Measurements from ENCODE around the gene LRRC71.

Gene LRRC71

DNA sequence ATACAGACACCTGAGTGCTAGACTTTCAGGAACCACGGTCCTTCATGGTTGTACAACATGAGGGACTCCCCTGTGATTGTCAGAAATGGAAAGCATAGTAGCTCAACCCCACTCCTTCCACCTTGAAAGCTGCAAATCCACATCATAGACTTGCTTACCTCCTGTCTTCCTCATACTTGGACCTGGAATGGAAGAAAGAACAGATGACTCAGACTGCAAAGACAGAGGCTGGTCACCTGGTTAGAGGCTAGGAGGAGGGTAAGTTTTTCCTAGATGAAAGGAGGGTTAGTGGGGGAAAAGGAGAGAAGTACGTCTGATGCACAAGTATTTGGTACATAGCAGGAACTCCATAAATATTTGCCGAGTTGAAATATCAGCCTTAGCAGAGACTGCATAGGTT, 37.2 kb downstream of the LRRC71 start:
- H3K27ac ChIP-seq (ENCODE audit: low read length), result no peak overlapping the region
- H3K36me3 ChIP-seq (ENCODE audit: control insufficient read depth in 1 of 2, insufficient read depth in 2 of 2, low read length in 2 of 2), result peaks cover 72 to 79% of the 10 kb centered on the region in 2 donors
- H3K4me1 ChIP-seq (ENCODE audit: control insufficient read depth in 1 of 2, insufficient read depth in 2 of 2, low read length in 2 of 2), result no peaks in the 10 kb centered on the region
- no peaks in the 10 kb centered on the region for H3K27me3 ChIP-seq (ENCODE audit: low read depth, low read length)
- H3K4me3 ChIP-seq (ENCODE audit: low read depth in 1 of 2, low read length in 2 of 2), result no peak overlapping the region
- no peaks in the 10 kb centered on the region for H3K9me3 ChIP-seq (ENCODE audit: control insufficient read depth in 1 of 2, low read length in 2 of 2)

DNA sequence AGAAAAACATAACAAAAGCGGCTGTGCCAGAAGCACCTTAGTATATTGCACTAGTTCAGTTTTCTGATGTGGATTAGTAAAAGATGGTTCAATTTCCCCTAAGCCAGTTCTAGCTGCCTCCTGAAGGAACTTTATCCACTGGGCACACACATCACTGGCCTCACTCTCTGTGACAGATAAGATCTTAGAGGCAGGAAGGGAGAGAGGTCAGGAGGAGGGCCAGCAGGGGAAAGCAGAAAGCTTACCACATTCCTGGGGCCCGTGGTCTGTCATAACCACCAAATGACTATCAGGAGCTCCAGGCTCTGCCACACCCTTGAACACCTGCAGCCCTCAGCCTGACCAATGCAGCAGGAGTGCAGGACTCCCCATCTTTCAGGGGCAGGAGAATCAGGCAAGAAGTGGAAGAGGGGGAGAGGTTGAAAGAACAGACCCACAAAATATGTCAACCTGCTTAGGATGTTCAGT, 37.8 kb downstream of the LRRC71 start:
- Histone ChIP-seq H3K4me1 (ENCODE audit: control insufficient read depth in 1 of 2, insufficient read depth in 2 of 2, low read length in 2 of 2) (no peaks in the 10 kb centered on the region), H3K9me3 (ENCODE audit: control insufficient read depth in 1 of 2, low read length in 2 of 2) (no peaks in the 10 kb centered on the region), H3K27ac (ENCODE audit: low read length) (no peak overlapping the region), H3K27me3 (ENCODE audit: low read depth, low read length) (no peaks in the 10 kb centered on the region), H3K36me3 (ENCODE audit: control insufficient read depth in 1 of 2, insufficient read depth in 2 of 2, low read length in 2 of 2) (peaks cover 73 to 78% of the 10 kb centered on the region in 2 donors), H3K4me3 (ENCODE audit: low read depth in 1 of 2, low read length in 2 of 2) (no peak overlapping the region)

GRCh38 chr1:156959414-156959813, 39.0 kb downstream of the LRRC71 start:
- H3K9me3 ChIP-seq (ENCODE audit: control insufficient read depth in 1 of 2, low read length in 2 of 2), result no peaks in the 10 kb centered on the region
- no peaks in the 10 kb centered on the region for H3K4me1 ChIP-seq (ENCODE audit: control insufficient read depth in 1 of 2, insufficient read depth in 2 of 2, low read length in 2 of 2)
- no peaks in the 10 kb centered on the region for H3K27me3 ChIP-seq (ENCODE audit: low read depth, low read length)
- H3K4me3 ChIP-seq (ENCODE audit: low read depth in 1 of 2, low read length in 2 of 2), result no peak overlapping the region
- no peak overlapping the region for H3K27ac ChIP-seq (ENCODE audit: low read length)
- peaks cover 80 to 84% of the 10 kb centered on the region in 2 donors for H3K36me3 ChIP-seq (ENCODE audit: control insufficient read depth in 1 of 2, insufficient read depth in 2 of 2, low read length in 2 of 2)

DNA sequence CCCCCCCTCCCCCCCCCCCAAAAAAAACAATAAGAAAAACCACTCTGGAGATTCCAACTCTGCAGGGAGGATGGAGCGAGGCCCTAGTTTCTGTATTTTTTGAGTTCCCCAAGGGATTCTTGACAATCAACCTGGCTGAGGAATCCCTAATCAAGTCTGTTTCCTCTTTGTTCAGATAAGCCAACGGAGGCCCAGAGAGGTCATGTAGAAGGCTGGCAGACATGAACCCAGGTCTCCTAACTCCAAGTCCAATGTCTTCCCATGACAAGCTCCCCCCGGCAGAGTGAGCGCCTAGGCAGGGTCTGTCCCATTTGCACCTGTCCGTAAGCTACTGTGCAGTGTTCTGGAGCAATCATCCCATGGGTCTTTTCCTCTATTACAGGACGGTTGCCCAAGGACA, 39.5 kb downstream of the LRRC71 start:
- no peaks in the 10 kb centered on the region for H3K9me3 ChIP-seq (ENCODE audit: control insufficient read depth in 1 of 2, low read length in 2 of 2)
- H3K27me3 ChIP-seq (ENCODE audit: low read depth, low read length), result no peaks in the 10 kb centered on the region
- no peak overlapping the region for H3K4me3 ChIP-seq (ENCODE audit: low read depth in 1 of 2, low read length in 2 of 2)
- H3K27ac ChIP-seq (ENCODE audit: low read length), result no peak overlapping the region
- no peaks in the 10 kb centered on the region for H3K4me1 ChIP-seq (ENCODE audit: control insufficient read depth in 1 of 2, insufficient read depth in 2 of 2, low read length in 2 of 2)
- H3K36me3 ChIP-seq (ENCODE audit: control insufficient read depth in 1 of 2, insufficient read depth in 2 of 2, low read length in 2 of 2), result peaks cover 79 to 80% of the 10 kb centered on the region in 2 donors

- H3K27me3 ChIP-seq (ENCODE audit: low read depth, low read length), result no peaks in the 10 kb centered on the region
- no peaks in the 10 kb centered on the region for H3K4me1 ChIP-seq (ENCODE audit: control insufficient read depth in 1 of 2, insufficient read depth in 2 of 2, low read length in 2 of 2)
- no peak overlapping the region for H3K4me3 ChIP-seq (ENCODE audit: low read depth in 1 of 2, low read length in 2 of 2)
- no peak overlapping the region for H3K27ac ChIP-seq (ENCODE audit: low read length)
- H3K36me3 ChIP-seq (ENCODE audit: control insufficient read depth in 1 of 2, insufficient read depth in 2 of 2, low read length in 2 of 2), result peaks cover 63 to 66% of the 10 kb centered on the region in 2 donors
- H3K9me3 ChIP-seq (ENCODE audit: control insufficient read depth in 1 of 2, low read length in 2 of 2), result no peaks in the 10 kb centered on the region
These were observed 41.3 kb downstream of the LRRC71 start for GRCh38 chr1:156961709-156962108.

DNA sequence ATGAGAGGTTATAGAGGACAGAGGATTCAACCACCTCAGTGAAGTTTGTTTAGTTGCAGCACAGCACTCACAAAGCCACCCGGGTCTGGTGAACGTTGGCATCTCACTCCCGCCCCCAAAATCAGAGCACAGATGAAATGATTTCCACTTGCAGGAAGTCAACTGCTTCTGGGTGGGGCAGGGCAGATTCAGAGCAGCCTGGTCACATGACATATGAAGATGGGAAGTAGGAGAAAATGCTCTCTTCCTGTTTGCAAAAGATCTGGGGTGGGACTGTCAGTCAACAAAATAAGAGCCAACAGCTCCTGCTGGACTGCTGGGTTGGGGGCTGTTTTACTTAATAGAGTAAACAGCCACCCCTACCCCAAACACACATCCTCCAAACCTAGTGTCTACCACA, 43.2 kb downstream of the LRRC71 start:
- Histone ChIP-seq H3K4me1 (ENCODE audit: control insufficient read depth in 1 of 2, insufficient read depth in 2 of 2, low read length in 2 of 2) (no peaks in the 10 kb centered on the region), H3K27ac (ENCODE audit: low read length) (no peak overlapping the region), H3K4me3 (ENCODE audit: low read depth in 1 of 2, low read length in 2 of 2) (no peak overlapping the region), H3K9me3 (ENCODE audit: control insufficient read depth in 1 of 2, low read length in 2 of 2) (no peaks in the 10 kb centered on the region), H3K36me3 (ENCODE audit: control insufficient read depth in 1 of 2, insufficient read depth in 2 of 2, low read length in 2 of 2) (peaks cover 61 to 65% of the 10 kb centered on the region in 2 donors), H3K27me3 (ENCODE audit: low read depth, low read length) (no peaks in the 10 kb centered on the region)

GRCh38 chr1:156964441-156964840, 44.0 kb downstream of the LRRC71 start:
- H3K9me3 ChIP-seq (ENCODE audit: control insufficient read depth in 1 of 2, low read length in 2 of 2), result no peaks in the 10 kb centered on the region
- H3K36me3 ChIP-seq (ENCODE audit: control insufficient read depth in 1 of 2, insufficient read depth in 2 of 2, low read length in 2 of 2), result peaks cover 61 to 65% of the 10 kb centered on the region in 2 donors
- no peak overlapping the region for H3K4me3 ChIP-seq (ENCODE audit: low read depth in 1 of 2, low read length in 2 of 2)
- no peaks in the 10 kb centered on the region for H3K27me3 ChIP-seq (ENCODE audit: low read depth, low read length)
- H3K27ac ChIP-seq (ENCODE audit: low read length), result no peak overlapping the region
- H3K4me1 ChIP-seq (ENCODE audit: control insufficient read depth in 1 of 2, insufficient read depth in 2 of 2, low read length in 2 of 2), result no peaks in the 10 kb centered on the region

DNA sequence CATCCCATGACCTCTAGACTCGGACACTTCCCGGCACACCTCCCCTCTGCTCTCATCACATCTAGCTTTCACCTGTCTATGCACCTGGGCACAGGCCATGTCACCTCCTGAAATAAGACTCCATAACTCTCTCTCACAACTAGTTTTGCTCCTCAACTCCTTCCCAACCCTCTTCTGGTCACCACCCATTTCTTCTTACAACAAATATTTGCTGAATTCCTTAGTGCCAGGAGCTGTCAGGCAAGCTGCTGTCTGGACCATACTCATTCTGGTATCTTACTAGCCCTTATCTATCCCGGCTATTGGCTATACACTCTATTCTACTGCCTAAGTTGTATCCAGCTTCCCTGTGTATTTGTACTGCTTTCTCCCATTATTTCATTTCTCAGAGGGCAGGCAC, 49.1 kb downstream of the LRRC71 start:
- no peaks in the 10 kb centered on the region for H3K9me3 ChIP-seq (ENCODE audit: control insufficient read depth in 1 of 2, low read length in 2 of 2)
- no peak overlapping the region for H3K4me3 ChIP-seq (ENCODE audit: low read depth in 1 of 2, low read length in 2 of 2)
- peaks cover 51 to 57% of the 10 kb centered on the region in 2 donors for H3K36me3 ChIP-seq (ENCODE audit: control insufficient read depth in 1 of 2, insufficient read depth in 2 of 2, low read length in 2 of 2)
- H3K27me3 ChIP-seq (ENCODE audit: low read depth, low read length), result no peaks in the 10 kb centered on the region
- H3K4me1 ChIP-seq (ENCODE audit: control insufficient read depth in 1 of 2, insufficient read depth in 2 of 2, low read length in 2 of 2), result no peaks in the 10 kb centered on the region
- no peak overlapping the region for H3K27ac ChIP-seq (ENCODE audit: low read length)

- H3K36me3 ChIP-seq (ENCODE audit: control insufficient read depth in 1 of 2, insufficient read depth in 2 of 2, low read length in 2 of 2), result peaks cover 56 to 62% of the 10 kb centered on the region in 2 donors
- H3K27me3 ChIP-seq (ENCODE audit: low read depth, low read length), result no peaks in the 10 kb centered on the region
- H3K4me3 ChIP-seq (ENCODE audit: low read depth in 1 of 2, low read length in 2 of 2), result no peak overlapping the region
- no peak overlapping the region for H3K27ac ChIP-seq (ENCODE audit: low read length)
- no peaks in the 10 kb centered on the region for H3K4me1 ChIP-seq (ENCODE audit: control insufficient read depth in 1 of 2, insufficient read depth in 2 of 2, low read length in 2 of 2)
- H3K9me3 ChIP-seq (ENCODE audit: control insufficient read depth in 1 of 2, low read length in 2 of 2), result no peaks in the 10 kb centered on the region
These were observed 49.6 kb downstream of the LRRC71 start for GRCh38 chr1:156970017-156970416.

GRCh38 chr1:156973417-156973816, 53.0 kb downstream of the LRRC71 start:
- H3K9me3 ChIP-seq (ENCODE audit: control insufficient read depth in 1 of 2, low read length in 2 of 2), result no peaks in the 10 kb centered on the region
- peaks cover 72 to 73% of the 10 kb centered on the region in 2 donors for H3K36me3 ChIP-seq (ENCODE audit: control insufficient read depth in 1 of 2, insufficient read depth in 2 of 2, low read length in 2 of 2)
- no peak overlapping the region for H3K27ac ChIP-seq (ENCODE audit: low read length)
- H3K27me3 ChIP-seq (ENCODE audit: low read depth, low read length), result no peaks in the 10 kb centered on the region
- H3K4me1 ChIP-seq (ENCODE audit: control insufficient read depth in 1 of 2, insufficient read depth in 2 of 2, low read length in 2 of 2), result no peaks in the 10 kb centered on the region
- H3K4me3 ChIP-seq (ENCODE audit: low read depth in 1 of 2, low read length in 2 of 2), result no peak overlapping the region

GRCh38 chr1:156975084-156975483, 54.7 kb downstream of the LRRC71 start:
- Histone ChIP-seq H3K27ac (ENCODE audit: low read length) (no peak overlapping the region), H3K4me3 (ENCODE audit: low read depth in 1 of 2, low read length in 2 of 2) (no peak overlapping the region), H3K36me3 (ENCODE audit: control insufficient read depth in 1 of 2, insufficient read depth in 2 of 2, low read length in 2 of 2) (peaks cover 62 to 64% of the 10 kb centered on the region in 2 donors), H3K4me1 (ENCODE audit: control insufficient read depth in 1 of 2, insufficient read depth in 2 of 2, low read length in 2 of 2) (no peaks in the 10 kb centered on the region), H3K9me3 (ENCODE audit: control insufficient read depth in 1 of 2, low read length in 2 of 2) (no peaks in the 10 kb centered on the region), H3K27me3 (ENCODE audit: low read depth, low read length) (no peaks in the 10 kb centered on the region)

DNA sequence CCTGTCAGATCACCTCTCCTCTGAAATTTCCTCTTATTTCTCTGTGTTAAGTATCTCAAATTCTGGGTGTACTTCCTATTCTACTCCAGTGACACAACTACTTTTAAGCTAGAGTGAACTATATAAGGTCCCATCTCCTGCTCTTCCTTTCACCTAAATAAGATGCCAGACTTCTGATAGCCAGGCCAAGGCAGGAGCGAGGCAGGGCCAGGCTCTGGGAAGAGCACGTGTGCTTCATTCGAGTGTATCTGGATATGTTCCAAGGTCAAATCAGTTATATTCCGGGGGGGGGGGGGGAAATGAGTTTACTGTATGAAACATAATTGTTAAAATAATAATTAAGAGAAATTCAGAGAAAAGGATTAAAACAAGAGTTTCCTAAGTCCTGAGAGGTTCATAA, 60.1 kb downstream of the LRRC71 start:
- H3K4me1 ChIP-seq (ENCODE audit: control insufficient read depth in 1 of 2, insufficient read depth in 2 of 2, low read length in 2 of 2), result no peaks in the 10 kb centered on the region
- H3K9me3 ChIP-seq (ENCODE audit: control insufficient read depth in 1 of 2, low read length in 2 of 2), result no peaks in the 10 kb centered on the region
- peaks cover 47 to 64% of the 10 kb centered on the region in 2 donors for H3K36me3 ChIP-seq (ENCODE audit: control insufficient read depth in 1 of 2, insufficient read depth in 2 of 2, low read length in 2 of 2)
- no peaks in the 10 kb centered on the region for H3K27me3 ChIP-seq (ENCODE audit: low read depth, low read length)
- H3K4me3 ChIP-seq (ENCODE audit: low read depth in 1 of 2, low read length in 2 of 2), result no peak overlapping the region
- no peak overlapping the region for H3K27ac ChIP-seq (ENCODE audit: low read length)
